Heart left ventricle (tissue), 16 donors: Measurements from ENCODE around the gene DCUN1D2. TPM values are rescaled to one million over a fixed set of nuclear protein-coding genes. Genes with fewer than 3 reads are reported as not detected.

Source experiments
- ATAC-seq, 4 donors: fragments of 200-7000 bp; cut with Tn5 transposase; one replicate each; pipeline ENCODE4 v1.9.1; 2020 to 2022; ENCODE audit warnings: moderate library complexity in 4 of 4, mild to moderate bottlenecking in 3 of 4, moderate number of reproducible peaks in 1 of 4
- DNase-seq, 5 donors: peaks; one replicate each; pipeline ENCODE4 v3.0.0-alpha.2; 2020
- H3K27ac ChIP-seq, 12 donors: fragments of 200-600 bp; sonication (generic) in 4 of 12; one replicate each; pipeline versions ENCODE4 v1.5.0 to v1.8.0; 2016 to 2022; ENCODE audit warnings: mild to moderate bottlenecking in 2 of 12
- H3K27me3 ChIP-seq, 9 donors: fragments of 200-600 bp; sonication (generic) in 2 of 9; one replicate each; pipeline versions ENCODE4 v1.5.1 to v1.8.0; 2016 to 2022; ENCODE audit warnings: mild to moderate bottlenecking in 3 of 9
- H3K36me3 ChIP-seq, 9 donors: fragments of 200-600 bp; sonication (generic) in 2 of 9; one replicate each; pipeline versions ENCODE4 v1.5.0 to v1.8.0; 2018 to 2022; ENCODE audit warnings: mild to moderate bottlenecking in 2 of 9
- H3K4me1 ChIP-seq, 12 donors: fragments of 200-600 bp; sonication (generic) in 4 of 12; one replicate each; pipeline versions ENCODE4 v1.5.0 to v1.8.0; 2016 to 2022; ENCODE audit warnings: mild to moderate bottlenecking in 3 of 12
- H3K4me3 ChIP-seq, 12 donors: fragments of 200-600 bp; sonication (generic) in 4 of 12; one replicate each; pipeline versions ENCODE4 v1.5.0 to v1.8.0; 2017 to 2022; ENCODE audit warnings: mild to moderate bottlenecking in 9 of 12, moderate library complexity in 4 of 12
- H3K9me3 ChIP-seq, 12 donors: fragments of 200-600 bp; sonication (generic) in 4 of 12; one replicate each; pipeline versions ENCODE4 v1.5.0 to v1.8.0; 2016 to 2022; ENCODE audit warnings: mild to moderate bottlenecking in 1 of 12
- POLR2A ChIP-seq, 2 donors: fragments of 450-650 bp; IDR thresholded peaks; one replicate each; pipeline ENCODE4 v1.6.1; 2017; ENCODE audit warnings: antibody characterized with exemption in 2 of 2, mild to moderate bottlenecking in 2 of 2, moderate library complexity in 2 of 2
- WGBS, 4 donors: extraction: QIAGEN DNeasy Blood & Tissue Kit in 2 of 4; methylation state at CpG; one replicate each; pipeline versions ENCODE4 v1.1.5 to v1.1.7; 2013 to 2018; 5-methylcytosine and 5-hydroxymethylcytosine counted together
- intact Hi-C, 10 donors: fragments of 100-400 bp; cut with DNase I; formaldehyde crosslinking; loops; one replicate each; pipeline versions ENCODE4 v1.11.1 to v1.14.2; 2022
- polyA plus RNA-seq, 2 donors: library from polyadenylated mRNA; stranded (reverse); fragments of 200-250 nt; gene quantifications; one replicate each; pipeline ENCODE4 v1.2.3, GENCODE V29; 2013
- total RNA-seq, 9 donors: library from RNA; depleted of rRNA in 2 of 9; stranded (reverse); fragments of >200 nt in 2 of 9; fragmentation: NEBNext Ultra II Directional in 3 of 9; extraction: Animal tissue kit (Norgen Biotek cat#: 25700) in 3 of 9; gene quantifications; one replicate each; pipeline versions ENCODE4 v1.1.0 to v1.2.4, GENCODE V29; 2016 to 2023
- TF ChIP-seq, protein P1 (sequence below), 12 donors: fragments of 200-600 bp; sonication (generic) in 4 of 12; IDR thresholded peaks; one replicate each; pipeline versions ENCODE4 v1.5.0 to v1.8.0; 2018 to 2022; ENCODE audit warnings: antibody characterized with exemption in 12 of 12, mild to moderate bottlenecking in 5 of 12
- donor health status: ischemic (EF 13 %, LVEDD 7.1; RV severe dilation, severe dysfunction).
- donor health status: healthy with polysubstance abuse.
- donor health status: DM: no; HTN: yes; CAD: no.
- donor health status: DM: no; HTN: no; CAD: no.
- donor health status: ischemic (EF 25% LVEDD 6.9; RV normal size, moderate dysfunction).
- donor health status: ischemic (EF 25% LVEDD 5.7; RV mildly dilated, moderate dysfunction).
- donor health status: healthy.
- donor health status: DM: yes; HTN: yes; CAD: no.
- donor health status: ischemic (EF 35%, LVEDD 5.7; RV mildly dilated, moderate dysfunction).
- donor health status: nonischemic (EF 11% LVEDD 7.7; RV severe dilation, severe dysfunction).
- donor health status: DM: yes; HTN: yes; CAD: no.
- donor health status: PGD.
- donor health status: ischemic (EF 29% LVEDD 5.4; RV normal size, mild dysfunction).
- donor health status: nonischemic (EF 23%, LVEDD 6.1; RV moderate dilation, normal function).

DCUN1D2 gene
- total and polyA plus RNA-seq, 11 donors, result 68.7 to 247 (median 153) TPM

GRCh38 chr13:113430378-113431110 is 60.0 kb downstream of the DCUN1D2 start:
- 69 to 78% (median 74%) methylated on average over 22 to 23 of the region's 23 CpGs for WGBS, 4 donors
- TF ChIP-seq, protein P1, sequence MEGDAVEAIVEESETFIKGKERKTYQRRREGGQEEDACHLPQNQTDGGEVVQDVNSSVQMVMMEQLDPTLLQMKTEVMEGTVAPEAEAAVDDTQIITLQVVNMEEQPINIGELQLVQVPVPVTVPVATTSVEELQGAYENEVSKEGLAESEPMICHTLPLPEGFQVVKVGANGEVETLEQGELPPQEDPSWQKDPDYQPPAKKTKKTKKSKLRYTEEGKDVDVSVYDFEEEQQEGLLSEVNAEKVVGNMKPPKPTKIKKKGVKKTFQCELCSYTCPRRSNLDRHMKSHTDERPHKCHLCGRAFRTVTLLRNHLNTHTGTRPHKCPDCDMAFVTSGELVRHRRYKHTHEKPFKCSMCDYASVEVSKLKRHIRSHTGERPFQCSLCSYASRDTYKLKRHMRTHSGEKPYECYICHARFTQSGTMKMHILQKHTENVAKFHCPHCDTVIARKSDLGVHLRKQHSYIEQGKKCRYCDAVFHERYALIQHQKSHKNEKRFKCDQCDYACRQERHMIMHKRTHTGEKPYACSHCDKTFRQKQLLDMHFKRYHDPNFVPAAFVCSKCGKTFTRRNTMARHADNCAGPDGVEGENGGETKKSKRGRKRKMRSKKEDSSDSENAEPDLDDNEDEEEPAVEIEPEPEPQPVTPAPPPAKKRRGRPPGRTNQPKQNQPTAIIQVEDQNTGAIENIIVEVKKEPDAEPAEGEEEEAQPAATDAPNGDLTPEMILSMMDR (IDR thresholded peaks at IDR 0.05), result no peak
- TF ChIP-seq POLR2A (IDR thresholded peaks at IDR 0.05), result no peak
- Histone ChIP-seq H3K9me3 (no peaks in the 10 kb centered on the region), H3K27ac (peak overlapping the region in 4 of 12 donors; percentile 17 to 75 (median 36)), H3K36me3 (peaks cover 0 to 73% (median 25%) of the 10 kb centered on the region in 9 donors), H3K4me3 (no peak overlapping the region), H3K27me3 (no peaks in the 10 kb centered on the region), H3K4me1 (peaks cover 0 to 36% (median 0%) of the 10 kb centered on the region in 12 donors)
- DNase-seq (peak in 2 of 5 donors; percentile 30 to 33), ATAC-seq (peak; percentile 21 to 58 (median 41))
- intact Hi-C loops, result loop anchor here in 1 of 10 donors (5.0 kb wide), 1 partner anchor 717 kb away; no protein-coding TSS in a partner anchor

DNA sequence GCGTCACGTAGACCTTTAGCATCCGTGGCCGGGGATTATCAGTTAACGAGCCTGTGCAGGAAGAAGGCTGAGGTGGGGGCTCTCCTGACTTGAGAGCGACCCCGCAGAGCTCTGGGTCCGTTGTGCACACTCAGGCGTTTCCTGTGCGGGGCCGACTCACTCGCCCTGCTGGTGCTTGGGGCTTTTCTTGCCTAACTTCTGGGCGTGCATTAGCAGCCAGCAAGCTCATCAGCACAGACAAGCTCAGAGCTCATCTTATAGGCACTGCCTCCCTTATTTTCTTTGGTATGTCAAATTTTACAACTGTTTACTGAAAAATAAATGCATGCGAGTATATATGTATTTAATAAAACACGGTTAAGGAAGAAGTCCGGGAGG is 60.9 kb downstream of the DCUN1D2 start:
- Histone ChIP-seq H3K9me3 (no peaks in the 10 kb centered on the region), H3K36me3 (peaks cover 0 to 82% (median 25%) of the 10 kb centered on the region in 9 donors), H3K27ac (peak overlapping the region in 1 of 12 donors; percentile 75), H3K27me3 (no peaks in the 10 kb centered on the region), H3K4me1 (peaks cover 0 to 36% (median 0%) of the 10 kb centered on the region in 12 donors), H3K4me3 (no peak overlapping the region)
- ATAC-seq (no peak), DNase-seq (no peak)
- TF ChIP-seq, protein P1 (IDR thresholded peaks at IDR 0.05), result no peak
- TF ChIP-seq POLR2A (IDR thresholded peaks at IDR 0.05), result no peak
- intact Hi-C loops, result no loop called here
- 68 to 83% (median 75%) methylated on average over 16 of the region's 16 CpGs for WGBS, 4 donors

DNA sequence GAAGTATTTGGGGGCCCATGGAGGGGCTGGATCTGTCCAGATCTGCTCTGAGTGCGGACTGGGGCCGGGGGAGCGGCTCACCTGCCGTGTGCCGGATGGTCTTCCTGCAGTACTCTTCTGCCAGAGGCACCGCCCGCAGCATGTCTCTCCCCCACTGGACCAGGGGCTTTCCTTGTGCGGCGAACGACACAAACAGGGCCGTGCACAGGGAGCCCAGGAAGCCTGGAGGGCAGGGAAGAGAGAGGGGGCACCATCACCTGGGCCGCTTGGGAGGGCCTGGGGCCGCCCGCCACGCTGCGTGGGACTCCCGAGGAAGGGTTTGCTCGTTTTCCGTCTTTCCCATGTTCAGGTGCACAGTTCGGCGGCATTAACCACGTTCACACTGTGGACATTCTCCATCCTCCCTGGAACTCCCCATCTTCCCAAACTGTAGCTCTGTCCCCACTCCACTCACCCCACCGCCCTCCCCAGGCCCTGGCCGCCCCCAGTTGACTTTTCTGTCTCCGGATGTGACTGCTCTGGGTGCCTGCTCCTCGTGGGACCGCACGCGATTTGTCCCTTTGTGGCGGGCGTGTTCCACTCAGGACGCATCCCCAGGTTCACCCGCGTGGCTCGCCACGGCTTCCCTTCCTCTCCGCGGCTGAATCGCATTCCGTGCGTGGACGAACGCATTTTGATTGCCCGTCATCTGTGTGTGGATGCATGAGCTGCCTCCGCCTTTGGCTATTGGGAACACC is 61.5 kb downstream of the DCUN1D2 start:
- Histone ChIP-seq H3K4me1 (peaks cover 0 to 36% (median 0%) of the 10 kb centered on the region in 12 donors), H3K36me3 (peaks cover 0 to 86% (median 25%) of the 10 kb centered on the region in 9 donors), H3K4me3 (no peak overlapping the region), H3K27ac (peak overlapping the region in 1 of 12 donors; percentile 48), H3K9me3 (no peaks in the 10 kb centered on the region), H3K27me3 (no peaks in the 10 kb centered on the region)
- ATAC-seq (no peak), DNase-seq (peak in 2 of 5 donors; percentile 16 to 19)
- TF ChIP-seq, protein P1 (IDR thresholded peaks at IDR 0.05), result no peak
- no peak for TF ChIP-seq POLR2A (IDR thresholded peaks at IDR 0.05)
- 92 to 94% (median 94%) methylated on average over 45 of the region's 45 CpGs for WGBS, 4 donors
- intact Hi-C loops, result no loop called here

- DNase-seq (peak in 2 of 5 donors; percentile 8 to 21), ATAC-seq (peak in 2 of 4 donors; percentile 3 to 4)
- Histone ChIP-seq H3K4me1 (peaks cover 0 to 36% (median 0%) of the 10 kb centered on the region in 12 donors), H3K27me3 (no peaks in the 10 kb centered on the region), H3K36me3 (peaks cover 0 to 85% (median 25%) of the 10 kb centered on the region in 9 donors), H3K4me3 (no peak overlapping the region), H3K9me3 (no peaks in the 10 kb centered on the region), H3K27ac (peak overlapping the region in 2 of 12 donors; percentile 43 to 48)
- 77 to 92% (median 88%) methylated on average over 7 to 17 of the region's 17 CpGs for WGBS, 4 donors
- intact Hi-C loops, result no loop called here
- TF ChIP-seq, protein P1 (IDR thresholded peaks at IDR 0.05), result no peak
- TF ChIP-seq POLR2A (IDR thresholded peaks at IDR 0.05), result no peak
Observed at GRCh38 chr13:113428469-113428865, 62.0 kb downstream of the DCUN1D2 start.
